HG02973 (cell line): ENCODE results near the gene TNPO3.

Experiments
- ATAC-seq: cut with Tn5 transposase; IDR thresholded peaks from one replicate; pipeline ENCODE4 v1.9.1; 2021; ENCODE audit warnings: moderate library complexity; ENCODE audit not compliant: unreplicated experiment

The TNPO3 gene

DNA sequence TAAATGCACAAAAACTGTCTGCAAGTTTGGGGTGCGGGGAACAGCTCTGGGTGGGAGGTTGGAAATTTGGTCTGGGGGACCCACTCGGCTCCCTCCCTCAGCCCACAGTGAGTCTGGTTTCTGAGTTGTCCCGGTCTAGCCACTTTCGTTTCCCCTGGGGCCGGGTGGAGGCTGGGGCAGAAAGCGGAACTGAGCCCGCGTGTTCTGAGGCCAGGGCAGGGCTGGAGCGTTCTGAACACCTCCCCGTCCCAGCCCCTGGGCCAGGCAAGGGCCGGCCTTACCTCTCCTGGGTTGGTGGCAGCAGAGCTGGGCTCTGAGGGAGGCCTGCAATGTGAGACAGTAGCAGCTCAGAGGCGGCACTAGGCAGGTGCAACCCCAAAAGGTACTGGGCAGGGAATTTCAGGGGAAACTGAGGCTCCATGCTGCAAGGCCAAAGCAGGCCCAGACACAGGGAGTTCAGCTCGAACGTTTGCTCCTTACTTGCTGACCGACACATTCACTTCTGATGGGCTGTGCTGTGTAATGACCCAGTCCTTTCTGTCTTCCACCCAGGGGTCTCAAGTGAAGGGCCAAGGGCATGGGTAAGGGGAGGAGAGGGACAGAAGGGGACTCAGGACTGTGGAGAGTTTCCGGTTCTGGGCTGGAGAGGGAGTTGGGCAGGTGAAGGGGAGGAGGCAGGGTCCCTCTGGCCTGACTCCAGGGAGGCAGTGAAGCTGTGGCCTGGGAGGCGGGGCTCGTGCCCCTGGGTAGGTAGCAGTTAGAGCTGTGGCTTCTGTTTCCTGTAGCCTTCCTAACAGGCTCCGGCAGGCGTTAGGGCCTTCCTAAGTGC lies 114.2 kb downstream of the TNPO3 start:
- ATAC-seq, result peak; percentile 51

DNA sequence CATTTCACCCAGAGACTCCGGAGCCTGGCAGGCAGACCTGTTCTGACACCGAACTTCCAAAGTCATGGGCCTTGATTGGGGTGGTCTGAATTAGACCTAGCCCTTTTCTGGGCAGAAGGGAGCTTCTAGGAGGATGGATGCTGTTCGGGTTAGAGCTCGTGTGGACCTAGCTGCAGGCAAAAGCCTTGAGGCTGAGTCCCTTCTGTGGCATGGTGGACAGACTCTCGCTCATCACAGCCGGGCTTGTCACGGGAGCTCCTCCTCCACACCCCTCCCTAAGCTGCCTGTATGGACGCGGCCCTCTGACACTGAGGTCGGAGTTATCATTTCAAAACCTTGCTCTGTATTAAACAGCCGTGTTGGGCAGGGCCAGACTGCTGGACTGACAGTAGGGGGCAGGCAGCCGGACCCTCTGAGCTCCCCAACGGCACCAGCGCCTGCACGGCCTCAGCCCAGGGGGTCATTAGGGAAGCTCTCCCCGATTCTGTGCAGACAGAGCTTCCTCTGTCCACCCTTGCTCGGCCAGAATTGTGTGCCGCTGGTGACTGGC lies 115.0 kb downstream of the TNPO3 start:
- ATAC-seq, result peak; percentile 22

GRCh38 chr7:128939075-128939860 lies 115.6 kb downstream of the TNPO3 start:
- no peak for ATAC-seq

DNA sequence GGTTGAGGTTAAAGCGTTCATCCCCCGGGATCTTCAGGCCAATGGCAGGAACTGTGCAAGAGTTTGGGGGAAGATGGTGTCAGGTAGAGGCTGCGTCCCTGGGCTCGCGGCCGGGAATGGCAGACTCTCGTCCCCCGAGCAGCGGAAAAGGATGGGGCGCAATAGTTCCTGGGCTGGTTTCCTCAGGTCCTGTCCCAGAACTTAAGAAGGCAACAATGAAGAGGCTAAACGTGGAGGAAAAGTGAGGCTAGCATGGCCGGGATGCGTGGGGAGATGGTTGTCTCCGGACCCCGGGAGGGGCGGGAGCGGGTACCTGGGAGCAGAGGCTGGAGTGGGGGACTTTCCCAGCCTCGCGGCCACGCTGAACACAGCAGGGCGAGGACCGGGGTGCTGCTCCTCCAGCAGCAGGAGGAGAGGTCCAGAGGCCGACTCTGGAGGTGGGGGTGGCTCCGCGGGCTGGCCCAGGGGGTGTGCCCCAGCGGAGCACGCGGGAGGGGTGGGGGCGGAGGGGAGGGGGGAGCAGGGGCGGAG lies 116.3 kb downstream of the TNPO3 start:
- ATAC-seq, result no peak

- ATAC-seq, result no peak
Measured at GRCh38 chr7:128937647-128938543, 117.0 kb downstream of the TNPO3 start, which contains the start of gene IRF5. Gene IRF5, plus strand, starts transcription at chr7:128937927. Its CDS starts 4,155 bp downstream, at chr7:128942082.

- ATAC-seq, result no peak
Measured at GRCh38 chr7:128937271-128937646, 117.7 kb downstream of the TNPO3 start.

DNA sequence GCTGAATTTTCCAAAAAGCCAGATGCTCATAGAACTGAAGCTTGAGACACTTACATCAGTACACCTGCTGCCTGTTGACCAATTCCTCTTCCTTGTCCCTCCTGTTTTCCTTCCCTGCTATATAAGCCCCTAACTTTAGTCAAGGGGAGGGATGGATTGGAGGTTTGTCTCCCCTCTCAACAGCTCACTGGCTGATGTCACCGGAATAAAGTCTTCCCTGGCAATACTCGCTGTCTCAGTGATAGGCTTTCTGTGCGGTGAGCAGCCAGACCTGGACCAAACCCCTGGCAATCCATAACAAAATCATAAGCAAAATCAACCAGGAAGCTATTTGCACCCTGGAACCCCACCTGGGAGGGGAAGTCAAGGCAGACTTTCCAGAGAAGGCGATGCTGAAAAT lies 118.1 kb downstream of the TNPO3 start:
- ATAC-seq, result no peak

GRCh38 chr7:128935342-128935730 lies 119.6 kb downstream of the TNPO3 start:
- ATAC-seq, result no peak

GRCh38 chr7:128934361-128935341 lies 120.3 kb downstream of the TNPO3 start:
- peak; percentile 31 for ATAC-seq

DNA sequence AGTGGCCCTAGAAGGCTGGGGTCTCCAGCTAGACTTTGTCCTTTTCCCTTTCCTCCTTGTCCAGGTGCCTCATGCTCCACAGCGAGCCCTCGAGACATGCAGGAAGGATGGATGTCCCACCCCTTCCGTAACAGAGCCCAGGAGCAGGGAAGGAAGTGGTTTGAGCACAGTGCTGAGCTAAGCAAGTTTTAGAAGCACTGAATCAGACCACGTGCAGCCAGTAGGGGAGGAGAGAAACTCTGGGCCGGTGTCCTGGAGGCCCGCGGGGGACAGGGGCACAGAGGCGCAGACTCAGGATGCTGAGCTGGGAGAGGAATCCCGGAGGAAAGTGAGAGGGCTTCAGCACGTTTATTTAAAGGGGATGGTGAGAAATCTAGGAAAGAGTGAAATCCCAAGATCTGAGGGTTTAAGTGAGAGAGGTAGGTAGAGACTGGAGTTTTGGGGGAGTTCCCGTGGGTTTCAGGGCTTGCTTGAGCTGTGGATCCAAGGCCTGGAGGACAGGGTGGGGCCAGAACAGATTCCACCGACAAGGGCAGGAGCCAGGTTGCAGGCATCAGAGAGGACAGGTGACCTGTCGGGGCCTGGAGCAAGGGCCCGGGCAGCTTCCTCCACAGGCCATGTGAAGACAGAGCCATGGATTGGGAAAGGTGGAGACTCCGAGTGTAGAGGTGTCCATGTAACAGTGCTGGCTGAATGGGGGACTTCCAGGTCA lies 121.6 kb downstream of the TNPO3 start:
- no peak for ATAC-seq

DNA sequence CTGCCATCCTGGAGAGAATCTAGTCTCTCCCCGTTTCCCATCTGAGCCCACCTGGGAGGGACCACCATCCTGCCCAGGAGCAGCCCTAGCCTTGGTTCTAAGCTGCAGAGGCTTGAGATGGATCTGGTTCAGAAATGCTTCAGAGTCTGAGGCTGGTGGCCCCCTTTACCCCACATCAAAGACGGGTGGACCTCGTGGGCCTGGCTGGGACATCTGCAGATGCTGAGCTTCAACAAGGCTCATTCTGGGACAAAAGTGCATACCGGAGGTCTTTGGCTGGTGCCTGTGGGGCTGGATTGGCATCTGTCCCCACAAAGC lies 122.1 kb downstream of the TNPO3 start:
- no peak for ATAC-seq

DNA sequence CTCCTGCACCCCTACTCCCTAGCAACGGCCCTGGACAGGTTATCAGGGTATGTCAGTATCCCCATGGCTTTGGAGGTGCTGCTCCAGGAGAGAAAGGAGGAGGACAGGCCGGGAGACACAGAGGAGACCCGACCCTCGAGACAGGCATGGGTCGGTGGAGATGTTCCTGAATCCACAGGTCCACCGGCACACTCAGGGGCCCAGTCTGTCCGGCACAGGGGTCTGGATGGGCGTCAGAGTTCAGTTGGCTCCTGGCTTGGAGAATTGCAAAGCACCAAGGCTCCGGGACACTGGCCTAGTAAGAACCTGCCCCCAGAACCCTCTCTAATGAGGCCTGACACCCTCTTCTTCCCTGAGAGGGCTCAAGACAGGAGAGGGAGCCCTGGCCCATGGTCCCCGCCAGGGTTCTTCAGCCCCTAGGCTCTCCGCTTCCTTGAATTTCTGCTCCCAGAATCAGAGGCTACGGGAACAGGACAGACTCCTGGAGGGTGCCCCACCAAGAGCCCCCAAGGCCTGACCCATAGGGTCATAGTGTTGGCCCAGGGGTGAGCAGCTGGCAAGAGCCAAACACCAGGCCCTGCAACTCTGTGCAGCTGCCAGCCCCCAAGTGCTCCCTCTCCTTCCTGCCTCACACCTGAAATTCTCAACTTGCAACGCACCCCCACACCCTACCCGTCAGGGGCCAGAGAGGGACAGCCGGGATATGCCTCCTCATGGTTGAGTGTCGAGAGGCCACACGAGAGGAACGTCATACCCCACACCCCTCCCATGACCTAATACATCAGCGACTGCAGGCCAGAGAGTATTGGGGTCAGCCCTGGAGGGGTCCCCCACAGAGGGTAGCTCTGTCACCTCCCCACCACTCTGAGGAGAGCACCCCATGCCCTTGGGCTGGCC lies 122.7 kb downstream of the TNPO3 start:
- ATAC-seq, result no peak

DNA sequence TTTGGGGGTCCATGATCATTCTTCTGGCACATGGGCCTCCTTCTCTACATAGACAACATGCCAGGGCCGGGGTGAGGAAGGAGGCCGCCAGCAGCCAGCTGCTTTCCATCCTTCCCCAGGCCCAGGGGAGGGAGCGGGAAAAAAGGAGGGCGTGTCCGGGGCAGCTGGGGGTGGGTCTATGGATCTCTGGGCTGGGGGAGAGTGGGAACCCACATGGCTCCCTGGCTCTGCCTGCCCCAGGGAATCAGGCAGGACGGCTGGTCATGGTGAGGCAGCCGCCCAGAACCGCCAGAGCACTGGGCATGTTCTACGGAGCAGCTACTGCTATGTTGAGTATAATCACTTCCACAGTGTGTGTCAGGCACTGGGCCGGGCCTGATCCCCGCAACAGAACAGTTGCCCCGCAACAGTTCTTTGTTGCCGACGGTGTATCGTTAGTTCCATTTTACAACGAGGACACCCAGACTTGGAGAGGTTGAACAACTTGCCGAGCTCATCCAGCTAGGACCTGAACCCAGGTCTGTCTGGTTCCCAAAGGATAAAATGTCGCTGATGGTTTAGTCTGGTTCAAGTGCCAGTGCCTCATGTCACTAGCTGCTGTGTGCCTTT lies 123.6 kb downstream of the TNPO3 start:
- ATAC-seq, result no peak

DNA sequence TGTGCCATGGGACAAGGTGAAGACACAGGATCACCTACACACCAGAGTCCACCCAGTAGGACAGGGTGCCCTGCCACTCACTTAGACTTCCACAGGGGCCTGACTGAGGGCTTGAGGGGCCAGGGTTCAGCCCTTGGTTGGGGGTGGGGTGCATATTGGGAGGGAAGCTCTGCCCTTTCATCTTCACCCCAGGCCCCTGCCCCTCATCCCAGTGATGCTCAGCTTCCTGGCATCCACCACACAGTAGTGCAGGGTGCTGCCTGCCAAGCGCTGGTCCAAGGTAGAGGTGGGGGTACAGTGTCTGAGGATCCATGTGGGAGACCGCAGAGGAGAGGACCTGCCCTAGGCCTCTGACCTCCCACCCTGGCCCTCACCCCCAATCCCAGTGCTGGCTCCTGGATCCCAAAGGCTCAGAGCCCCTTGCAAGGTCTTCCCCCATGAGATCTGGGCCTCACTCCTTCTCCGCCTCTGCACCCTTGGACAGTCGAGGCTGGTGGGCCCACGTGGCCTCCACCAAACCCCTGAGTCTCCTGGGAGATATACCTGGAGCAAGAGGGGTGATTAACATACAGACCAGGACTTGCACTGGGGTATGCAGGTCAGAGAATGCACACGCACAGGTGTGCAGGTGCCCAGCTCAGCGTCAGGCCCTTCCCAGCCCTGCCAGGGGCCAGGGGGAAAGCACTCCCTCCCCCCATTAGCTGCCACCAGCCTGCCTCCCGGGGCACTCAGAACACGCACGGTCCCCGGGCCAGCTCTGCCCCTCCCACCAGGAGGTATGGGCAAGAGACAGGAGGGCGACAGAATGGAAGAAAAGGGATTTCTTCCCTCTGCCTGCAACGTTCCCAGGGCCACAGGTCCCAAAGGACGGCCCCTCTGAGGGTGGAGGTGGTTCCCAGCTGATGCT lies 125.8 kb downstream of the TNPO3 start:
- ATAC-seq, result no peak

- no peak for ATAC-seq
Measured at GRCh38 chr7:128928159-128928813, 126.6 kb downstream of the TNPO3 start.
